Stimulated activated memory B cell treated with anti-CD40 and anti-IgM and Interleukin-4, amounts not matched to agents 10 μg/mL and 1 μg/mL and 100 μg/mL, for 72 hours (primary cell): ENCODE data around the gene CKAP5.
"Not testable (repeated sequence)": the region's sequence is repeated elsewhere in the genome, so short reads cannot be mapped to it uniquely, and the experiment has no call there.

Experiments
- ATAC-seq: fragments of 150-1000 bp; cut with Tn5 transposase; 2 replicates; pipeline ENCODE4 v1.10.0; 2021
- H3K27ac Mint-ChIP-seq: one replicate; pipeline ENCODE4 v1.8.0; 2022; ENCODE audit warnings: mild to moderate bottlenecking, mixed read lengths
- H3K27me3 Mint-ChIP-seq: one replicate; pipeline ENCODE4 v1.8.0; 2022; ENCODE audit warnings: mixed read lengths
- H3K36me3 Mint-ChIP-seq: one replicate; pipeline ENCODE4 v1.8.0; 2022; ENCODE audit warnings: mixed read lengths
- H3K4me1 Mint-ChIP-seq: one replicate; pipeline ENCODE4 v1.8.0; 2022; ENCODE audit warnings: mixed read lengths
- H3K4me3 Mint-ChIP-seq: one replicate; pipeline ENCODE4 v1.8.0; 2022; ENCODE audit warnings: mild to moderate bottlenecking, moderate library complexity, mixed read lengths
- H3K9me3 Mint-ChIP-seq: one replicate; pipeline ENCODE4 v1.8.0; 2022; ENCODE audit warnings: mixed read lengths

Gene CKAP5

GRCh38 chr11:46729110-46730027 lies 116.7 kb downstream of the CKAP5 start:
- Mint-ChIP-seq H3K36me3 (no peaks in the 10 kb centered on the region), H3K27ac (no peak overlapping the region)

GRCh38 chr11:46728659-46729040 lies 117.4 kb downstream of the CKAP5 start:
- Mint-ChIP-seq H3K4me3 (no peak overlapping the region), H3K9me3 (no peaks in the 10 kb centered on the region), H3K4me1 (no peaks in the 10 kb centered on the region), H3K27me3 (no peaks in the 10 kb centered on the region), H3K36me3 (no peaks in the 10 kb centered on the region), H3K27ac (no peak overlapping the region)
- ATAC-seq, result no peak

More at GRCh38 chr11:46729110-46730027, 116.7 kb downstream of the CKAP5 start:
- Mint-ChIP-seq H3K27me3 (no peaks in the 10 kb centered on the region), H3K4me3 (no peak overlapping the region), H3K4me1 (no peaks in the 10 kb centered on the region), H3K9me3 (no peaks in the 10 kb centered on the region)
- ATAC-seq, result no peak

- ATAC-seq, result no peak
- no peaks in the 10 kb centered on the region for H3K4me1 Mint-ChIP-seq
- H3K27ac Mint-ChIP-seq, result no peak overlapping the region
- no peaks in the 10 kb centered on the region for H3K9me3 Mint-ChIP-seq
- H3K36me3 Mint-ChIP-seq, result no peaks in the 10 kb centered on the region
- no peak overlapping the region for H3K4me3 Mint-ChIP-seq
- peaks cover 2% of the 10 kb centered on the region for H3K27me3 Mint-ChIP-seq
These were observed 118.0 kb downstream of the CKAP5 start for GRCh38 chr11:46727952-46728658.

- no peak overlapping the region for H3K27ac Mint-ChIP-seq
- no peaks in the 10 kb centered on the region for H3K4me1 Mint-ChIP-seq
- H3K9me3 Mint-ChIP-seq, result no peaks in the 10 kb centered on the region
- H3K27me3 Mint-ChIP-seq, result peaks cover 9% of the 10 kb centered on the region
- H3K36me3 Mint-ChIP-seq, result no peaks in the 10 kb centered on the region
- H3K4me3 Mint-ChIP-seq, result no peak overlapping the region
- ATAC-seq, result no peak
These were observed 119.7 kb downstream of the CKAP5 start for GRCh38 chr11:46726206-46726862.

GRCh38 chr11:46725338-46726205 lies 120.5 kb downstream of the CKAP5 start:
- Mint-ChIP-seq H3K9me3 (no peaks in the 10 kb centered on the region), H3K4me3 (no peak overlapping the region)

GRCh38 chr11:46724088-46724487 lies 122.0 kb downstream of the CKAP5 start:
- Mint-ChIP-seq H3K9me3 (no peaks in the 10 kb centered on the region), H3K36me3 (no peaks in the 10 kb centered on the region), H3K27me3 (peaks cover 9% of the 10 kb centered on the region), H3K4me1 (no peaks in the 10 kb centered on the region), H3K27ac (no peak overlapping the region), H3K4me3 (no peak overlapping the region)
- no peak for ATAC-seq

More at GRCh38 chr11:46725338-46726205, 120.5 kb downstream of the CKAP5 start:
- H3K27ac Mint-ChIP-seq, result no peak overlapping the region
- no peak for ATAC-seq
- no peaks in the 10 kb centered on the region for H3K4me1 Mint-ChIP-seq
- H3K36me3 Mint-ChIP-seq, result no peaks in the 10 kb centered on the region
- H3K27me3 Mint-ChIP-seq, result peaks cover 9% of the 10 kb centered on the region

- Mint-ChIP-seq H3K9me3 (no peaks in the 10 kb centered on the region), H3K36me3 (no peaks in the 10 kb centered on the region), H3K27ac (no peak overlapping the region), H3K27me3 (peaks cover 9% of the 10 kb centered on the region), H3K4me1 (no peaks in the 10 kb centered on the region), H3K4me3 (no peak overlapping the region)
- ATAC-seq, result no peak
These were observed 122.8 kb downstream of the CKAP5 start for GRCh38 chr11:46723359-46723680.

GRCh38 chr11:46722566-46723358 lies 123.3 kb downstream of the CKAP5 start:
- H3K4me1 Mint-ChIP-seq, result no peaks in the 10 kb centered on the region
- no peaks in the 10 kb centered on the region for H3K9me3 Mint-ChIP-seq
- no peaks in the 10 kb centered on the region for H3K36me3 Mint-ChIP-seq
- no peak for ATAC-seq
- H3K27ac Mint-ChIP-seq, result no peak overlapping the region
- peaks cover 9% of the 10 kb centered on the region for H3K27me3 Mint-ChIP-seq
- H3K4me3 Mint-ChIP-seq, result no peak overlapping the region

GRCh38 chr11:46721286-46721685 lies 124.8 kb downstream of the CKAP5 start:
- Mint-ChIP-seq H3K9me3 (no peaks in the 10 kb centered on the region), H3K4me3 (no peak overlapping the region), H3K36me3 (no peaks in the 10 kb centered on the region), H3K27ac (no peak overlapping the region), H3K4me1 (no peaks in the 10 kb centered on the region), H3K27me3 (peaks cover 9% of the 10 kb centered on the region)
- ATAC-seq, result no peak

- Mint-ChIP-seq H3K4me1 (no peaks in the 10 kb centered on the region), H3K27ac (no peak overlapping the region), H3K4me3 (no peak overlapping the region), H3K27me3 (peaks cover 9% of the 10 kb centered on the region), H3K36me3 (no peaks in the 10 kb centered on the region), H3K9me3 (no peaks in the 10 kb centered on the region)
- no peak for ATAC-seq
These were observed 126.4 kb downstream of the CKAP5 start for GRCh38 chr11:46719543-46720218.

- ATAC-seq, result no peak
- no peak within 1 kb of the TSS for H3K4me3 Mint-ChIP-seq
These were observed 127.0 kb downstream of the CKAP5 start, which contains the start of gene F2 for GRCh38 chr11:46719048-46719542. TSS of gene F2 (plus strand) at chr11:46719213. CDS start at chr11:46719236, 23 bp downstream.

GRCh38 chr11:46718155-46719019 lies 127.7 kb downstream of the CKAP5 start:
- Mint-ChIP-seq H3K27me3 (peaks cover 9% of the 10 kb centered on the region), H3K9me3 (no peaks in the 10 kb centered on the region), H3K27ac (no peak overlapping the region), H3K4me3 (no peak overlapping the region), H3K4me1 (no peaks in the 10 kb centered on the region), H3K36me3 (no peaks in the 10 kb centered on the region)
- peak; percentile 13 for ATAC-seq

More at GRCh38 chr11:46719048-46719542, 127.0 kb downstream of the CKAP5 start, which contains the start of gene F2:
- Mint-ChIP-seq H3K27ac (no peak within 1 kb of the TSS), H3K27me3 (peaks cover 9% of the 10 kb centered on the region), H3K4me1 (no peaks in the 10 kb centered on the region), H3K36me3 (no peaks in the 10 kb centered on the region), H3K9me3 (no peaks in the 10 kb centered on the region)

- ATAC-seq, H3K4me1 Mint-ChIP-seq, H3K27me3 Mint-ChIP-seq, H3K9me3 Mint-ChIP-seq, H3K36me3 Mint-ChIP-seq, H3K27ac Mint-ChIP-seq, H3K4me3 Mint-ChIP-seq: not testable (repeated sequence)
These were observed 128.3 kb downstream of the CKAP5 start for GRCh38 chr11:46717825-46718154.
